ENCODE data around the gene PID1. TPM values are rescaled to one million over a fixed set of nuclear protein-coding genes. Genes with fewer than 3 reads are reported as not detected.

Gene PID1
- total RNA-seq, 1 donor from 2014 or later, result 51.4 TPM

DNA sequence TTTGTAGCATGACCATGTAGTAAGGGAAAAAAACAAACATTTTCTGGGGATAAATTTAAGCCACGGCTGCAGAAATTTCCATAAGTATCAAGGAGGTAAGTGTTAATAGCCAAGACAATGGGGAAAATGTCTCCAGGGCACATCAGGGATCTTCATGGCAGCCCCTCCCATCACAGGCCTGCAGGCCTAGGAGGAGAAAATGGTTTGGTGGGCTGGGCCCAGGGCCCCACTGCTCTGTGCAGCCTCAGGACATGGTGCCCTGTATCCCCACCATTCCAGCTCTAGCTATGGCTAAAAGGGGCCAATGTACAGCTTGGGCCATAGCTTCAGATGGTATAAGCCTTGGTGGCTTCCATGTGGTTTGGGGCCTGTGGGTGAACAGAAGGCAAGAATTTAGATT, 271.8 kb downstream of the PID1 start:
- no peaks in the 10 kb centered on the region for H3K36me3 ChIP-seq
- H3K4me3 ChIP-seq, result no peak overlapping the region
- no peaks in the 10 kb centered on the region for H3K9me3 ChIP-seq
- intact Hi-C loops (cut with DNase I), result no loop called here
- no peaks in the 10 kb centered on the region for H3K4me1 ChIP-seq
- DNase-seq, result no peak
- H3K27me3 ChIP-seq, result no peaks in the 10 kb centered on the region
- H3K27ac ChIP-seq, result no peak overlapping the region
- TF ChIP-seq CTCF (IDR thresholded peaks at IDR 0.05), result no peak
- no peak for ATAC-seq

- Histone ChIP-seq H3K27ac (no peak overlapping the region), H3K27me3 (no peaks in the 10 kb centered on the region), H3K9me3 (no peaks in the 10 kb centered on the region), H3K4me3 (no peak overlapping the region), H3K36me3 (no peaks in the 10 kb centered on the region), H3K4me1 (no peaks in the 10 kb centered on the region)
- ATAC-seq (no peak), DNase-seq (no peak)
- TF ChIP-seq CTCF (IDR thresholded peaks at IDR 0.05), result no peak
- intact Hi-C loops (cut with DNase I), result no loop called here
These were observed 282.3 kb downstream of the PID1 start for GRCh38 chr2:228988786-228989185.

DNA sequence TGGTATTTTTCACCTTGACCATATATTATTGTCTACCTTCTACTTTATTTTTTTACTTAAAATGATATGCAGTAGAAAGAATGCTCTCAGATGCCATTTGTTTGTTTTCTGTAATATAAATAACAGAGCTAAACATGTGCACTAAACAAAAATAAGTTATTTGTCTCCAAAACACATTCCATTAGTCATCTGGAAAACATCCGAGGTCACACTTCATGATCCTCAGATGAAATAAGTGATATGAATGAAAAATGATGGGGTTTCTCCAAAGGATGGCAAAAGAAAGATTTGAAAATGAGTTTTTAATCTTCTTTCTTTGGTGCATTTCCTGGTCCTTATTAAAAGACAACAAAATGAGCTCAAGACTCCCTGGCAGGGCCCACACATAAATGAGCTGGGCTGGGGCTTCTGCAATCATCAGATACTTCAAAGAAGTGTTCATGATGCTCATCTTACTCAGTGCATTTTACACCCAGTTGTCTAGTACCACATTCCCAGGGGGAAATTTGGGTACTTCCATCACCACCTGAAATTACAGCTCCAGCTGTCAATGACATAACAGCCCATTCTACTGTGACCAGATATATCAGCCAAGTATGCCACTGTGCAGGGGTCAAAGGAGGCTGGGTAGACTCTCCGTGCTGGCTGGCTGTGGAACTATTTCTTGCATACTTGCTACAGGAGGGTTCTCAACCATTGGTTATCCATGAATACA, 283.5 kb downstream of the PID1 start:
- ATAC-seq (no peak), DNase-seq (no peak)
- no peak overlapping the region for H3K4me3 ChIP-seq
- no peaks in the 10 kb centered on the region for H3K9me3 ChIP-seq
- no peak overlapping the region for H3K27ac ChIP-seq
- intact Hi-C loops (cut with DNase I), result no loop called here
- TF ChIP-seq CTCF (IDR thresholded peaks at IDR 0.05), result no peak
- H3K36me3 ChIP-seq, result no peaks in the 10 kb centered on the region
- H3K4me1 ChIP-seq, result no peaks in the 10 kb centered on the region
- no peaks in the 10 kb centered on the region for H3K27me3 ChIP-seq

- no peak overlapping the region for H3K4me3 ChIP-seq
- TF ChIP-seq CTCF (IDR thresholded peaks at IDR 0.05), result no peak
- H3K27me3 ChIP-seq, result no peaks in the 10 kb centered on the region
- intact Hi-C loops (cut with DNase I), result no loop called here
- H3K36me3 ChIP-seq, result no peaks in the 10 kb centered on the region
- H3K4me1 ChIP-seq, result no peaks in the 10 kb centered on the region
- no peak overlapping the region for H3K27ac ChIP-seq
- no peaks in the 10 kb centered on the region for H3K9me3 ChIP-seq
- ATAC-seq (no peak), DNase-seq (no peak)
These were observed 284.1 kb downstream of the PID1 start for GRCh38 chr2:228986961-228987360.

GRCh38 chr2:228983700-228984099, 287.4 kb downstream of the PID1 start:
- ATAC-seq, result no peak
- DNase-seq, result no peak
- TF ChIP-seq CTCF (IDR thresholded peaks at IDR 0.05), result no peak
- Histone ChIP-seq H3K36me3 (no peaks in the 10 kb centered on the region), H3K4me1 (no peaks in the 10 kb centered on the region), H3K4me3 (no peak overlapping the region), H3K27me3 (no peaks in the 10 kb centered on the region), H3K27ac (no peak overlapping the region), H3K9me3 (peaks cover 8% of the 10 kb centered on the region)
- intact Hi-C loops (cut with DNase I), result no loop called here

GRCh38 chr2:228974169-228974568, 296.9 kb downstream of the PID1 start:
- H3K27me3 ChIP-seq, result no peaks in the 10 kb centered on the region
- H3K4me1 ChIP-seq, result no peaks in the 10 kb centered on the region
- no peak for DNase-seq
- H3K4me3 ChIP-seq, result no peak overlapping the region
- no peak for TF ChIP-seq CTCF (IDR thresholded peaks at IDR 0.05)
- H3K27ac ChIP-seq, result no peak overlapping the region
- no peaks in the 10 kb centered on the region for H3K36me3 ChIP-seq
- no peaks in the 10 kb centered on the region for H3K9me3 ChIP-seq
- no peak for ATAC-seq
- intact Hi-C loops (cut with DNase I), result no loop called here
